Umbilical cord (tissue), 2 donors: ENCODE measurements around the gene FCGBP. TPM values are rescaled to one million over a fixed set of nuclear protein-coding genes. Genes with fewer than 3 reads are reported as not detected.
"Not testable (repeated sequence)": the region's sequence is repeated elsewhere in the genome, so short reads cannot be mapped to it uniquely, and the experiment has no call there.

Experiments
- DNase-seq: peaks from one replicate; pipeline ENCODE4 v3.0.0-alpha.2; 2015; ENCODE audit warnings: low spot score
- total RNA-seq: library from RNA; depleted of rRNA; stranded (reverse); fragments of >200 nt; gene quantifications from one replicate; pipeline ENCODE4 v1.2.3, GENCODE V29; 2014; ENCODE audit warnings: low replicate concordance; ENCODE audit not compliant: insufficient read depth

The FCGBP gene
- total RNA-seq, 1 donor from 2014 or later, result 175 TPM

DNA sequence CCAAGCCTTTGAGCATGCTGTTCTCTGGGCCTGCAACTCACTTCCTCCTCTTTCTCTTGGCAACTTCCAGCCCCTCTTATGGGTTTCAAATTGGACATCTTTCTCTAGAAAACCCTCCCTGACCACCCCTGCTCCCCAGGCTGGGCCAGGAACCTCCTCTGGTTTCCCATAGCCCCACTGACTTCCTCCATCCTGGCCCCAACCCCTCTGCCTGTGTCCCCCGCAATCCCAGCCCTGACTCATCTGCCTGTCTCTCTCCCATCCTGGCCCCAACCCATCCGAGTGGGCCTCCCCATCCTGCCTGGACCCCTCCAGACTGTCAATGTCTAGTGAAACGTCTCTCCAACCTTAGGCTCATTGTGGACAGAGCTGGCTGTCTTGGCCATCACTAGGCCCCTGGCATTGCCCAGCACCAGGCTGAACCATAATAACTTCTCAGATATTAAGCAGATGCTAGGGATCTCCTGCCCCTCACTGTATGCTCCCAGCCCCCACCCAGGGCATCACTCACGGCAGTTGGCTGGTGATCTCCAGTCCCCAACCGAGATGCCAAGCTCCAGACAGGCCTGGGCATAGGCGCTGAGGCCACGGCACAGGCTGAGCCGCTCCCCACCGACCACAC lies 16.8 kb downstream of the FCGBP start:
- no peak for DNase-seq

DNA sequence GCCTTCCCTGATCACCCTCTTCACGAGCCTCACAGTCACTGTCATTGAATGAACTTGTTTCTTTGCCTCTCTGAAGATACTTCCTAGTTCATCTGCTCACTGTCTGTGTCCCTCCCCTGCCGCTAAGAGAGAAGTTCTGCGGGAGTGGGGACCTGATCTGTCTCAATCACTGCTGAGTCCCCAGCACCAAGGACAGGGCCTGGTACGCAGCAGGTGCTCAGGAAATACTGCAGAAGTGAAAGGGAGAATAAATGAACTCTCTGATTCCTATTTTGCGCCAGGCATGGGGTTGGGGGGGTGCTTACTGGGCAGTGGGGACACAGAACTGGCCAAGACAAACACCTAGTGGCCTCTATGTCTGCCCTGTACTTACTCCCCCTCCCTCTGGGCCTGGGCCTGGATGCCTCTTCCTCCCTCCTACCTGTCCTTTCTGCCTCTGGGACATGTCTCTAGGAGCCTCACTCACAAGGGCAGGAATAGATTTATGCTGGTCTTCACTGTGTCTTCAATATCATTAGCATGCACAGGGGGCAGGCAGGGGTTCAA lies 17.5 kb downstream of the FCGBP start:
- no peak for DNase-seq

DNA sequence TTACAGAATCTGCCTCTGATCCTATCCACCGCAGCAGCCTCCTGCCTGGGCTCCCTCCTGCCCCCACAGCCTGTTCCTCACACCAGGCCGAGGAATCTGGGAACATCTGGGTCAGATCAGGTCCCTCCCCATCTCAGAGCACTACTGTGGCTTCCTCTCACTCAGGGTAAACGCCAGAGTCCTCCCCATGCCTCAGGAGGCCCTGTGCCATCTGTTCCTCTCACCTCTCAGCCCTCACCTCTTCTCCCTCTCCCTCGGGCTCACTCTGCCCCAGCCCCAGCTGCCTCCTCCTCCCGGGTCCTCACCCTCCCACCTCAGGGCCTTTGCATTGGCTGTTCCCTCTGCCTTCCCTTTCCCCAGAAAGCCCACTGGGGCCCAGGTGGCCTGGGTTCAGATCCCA lies 18.2 kb downstream of the FCGBP start:
- no peak for DNase-seq

DNA sequence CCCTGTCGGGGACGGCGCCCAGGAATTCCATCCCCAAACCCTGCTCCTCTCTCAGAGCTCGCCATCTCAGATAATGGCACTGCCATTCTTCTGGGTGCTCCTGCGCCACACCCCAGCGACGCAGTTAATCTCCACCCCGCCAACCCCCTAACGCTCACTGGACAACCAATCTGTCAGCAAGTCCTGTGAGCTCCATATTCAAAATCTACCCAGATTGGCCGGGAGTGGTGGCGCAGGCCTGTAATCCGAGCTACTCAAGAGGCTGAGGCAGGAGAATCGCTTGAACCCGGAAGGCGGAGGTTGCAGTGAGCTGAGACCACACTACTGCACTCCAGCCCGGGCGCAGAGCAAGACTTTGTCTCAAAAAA lies 18.6 kb downstream of the FCGBP start:
- no peak for DNase-seq

DNA sequence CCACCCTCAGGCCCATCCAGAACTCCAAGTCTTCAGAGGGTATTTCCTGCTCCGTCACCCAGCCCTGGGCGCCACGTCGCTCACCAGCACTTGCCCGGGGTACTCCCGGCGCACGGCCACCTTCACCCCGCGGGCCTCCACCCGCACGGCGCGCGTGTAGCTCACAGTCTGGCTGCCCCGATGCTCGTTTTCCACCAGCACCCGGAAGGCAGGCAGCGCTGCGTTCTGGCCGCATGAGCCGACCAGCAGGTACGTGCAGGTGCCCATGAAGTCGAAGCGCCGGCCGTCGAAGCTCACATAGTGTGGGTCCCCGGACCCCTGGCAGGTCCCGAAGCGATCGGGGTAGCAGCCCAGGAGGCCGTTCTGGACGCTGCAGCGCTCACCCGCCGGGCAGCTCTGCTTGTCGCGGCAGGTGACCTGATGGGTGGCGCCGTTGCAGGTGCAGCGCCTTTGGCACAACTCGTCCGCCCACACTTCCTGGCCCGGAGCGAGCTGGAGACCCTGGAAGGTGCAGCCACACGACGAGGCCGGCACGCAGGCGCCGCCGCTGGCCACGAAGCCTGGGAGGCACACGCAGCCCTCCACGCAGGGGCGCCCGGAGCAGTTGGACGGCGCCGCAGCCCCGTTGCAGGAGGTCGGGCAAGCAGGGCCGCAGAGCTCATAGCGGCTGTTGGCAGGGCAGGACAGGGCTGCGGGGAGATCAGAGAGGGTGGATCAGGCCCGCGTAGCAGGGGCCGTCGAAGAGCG lies 19.2 kb downstream of the FCGBP start:
- DNase-seq, result no peak

DNA sequence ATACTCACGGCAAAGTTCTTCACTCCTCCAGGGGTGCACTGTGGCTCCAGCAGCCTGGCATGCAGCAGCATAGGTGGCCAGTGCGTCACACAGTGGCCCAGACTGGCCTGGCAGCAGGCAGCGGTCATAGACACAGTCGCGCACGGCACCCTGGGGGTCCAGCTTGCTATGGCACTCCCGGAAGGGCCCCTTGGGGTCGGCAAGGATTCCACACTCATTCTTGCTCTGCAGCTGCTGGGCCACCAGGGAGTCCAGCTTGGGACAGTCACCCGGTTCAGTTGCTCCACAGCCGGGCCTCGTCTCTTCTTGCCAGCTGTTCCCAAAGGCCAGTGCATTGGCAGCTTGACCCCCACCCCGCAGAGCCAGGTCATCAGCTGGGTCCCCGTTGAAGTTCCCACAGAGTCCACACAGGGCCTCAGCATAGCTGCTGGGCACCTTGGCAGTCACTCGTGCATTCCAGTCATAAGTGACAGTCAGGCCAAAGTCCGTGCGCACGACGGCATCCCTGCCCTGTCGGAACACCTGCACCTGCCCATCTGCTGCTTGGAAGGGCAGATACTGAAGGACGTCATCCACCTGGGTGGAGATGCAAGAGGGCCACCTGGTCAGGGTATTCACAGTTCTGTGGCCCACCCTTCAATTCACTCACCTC lies 20.6 kb downstream of the FCGBP start:
- DNase-seq, result no peak

DNA sequence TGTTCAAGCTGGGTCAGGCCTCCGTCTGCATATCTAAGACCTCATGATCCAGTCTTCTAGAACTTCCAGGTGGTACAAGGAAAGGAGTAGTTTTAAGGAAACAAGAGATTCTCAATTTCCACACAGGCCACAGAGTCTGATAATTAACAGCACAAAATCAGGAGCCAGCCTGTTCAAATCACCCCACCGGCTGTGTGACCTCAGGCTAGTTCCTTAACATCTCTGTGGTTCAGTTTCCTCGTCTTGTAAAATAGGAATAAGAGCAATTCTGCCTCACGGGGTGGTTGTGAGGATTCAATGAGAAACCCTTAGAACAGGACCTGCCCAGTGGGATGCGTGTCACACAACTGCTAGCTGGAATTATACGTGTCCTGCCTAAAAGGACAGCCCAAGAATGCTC lies 25.6 kb downstream of the FCGBP start:
- DNase-seq, result no peak

DNA sequence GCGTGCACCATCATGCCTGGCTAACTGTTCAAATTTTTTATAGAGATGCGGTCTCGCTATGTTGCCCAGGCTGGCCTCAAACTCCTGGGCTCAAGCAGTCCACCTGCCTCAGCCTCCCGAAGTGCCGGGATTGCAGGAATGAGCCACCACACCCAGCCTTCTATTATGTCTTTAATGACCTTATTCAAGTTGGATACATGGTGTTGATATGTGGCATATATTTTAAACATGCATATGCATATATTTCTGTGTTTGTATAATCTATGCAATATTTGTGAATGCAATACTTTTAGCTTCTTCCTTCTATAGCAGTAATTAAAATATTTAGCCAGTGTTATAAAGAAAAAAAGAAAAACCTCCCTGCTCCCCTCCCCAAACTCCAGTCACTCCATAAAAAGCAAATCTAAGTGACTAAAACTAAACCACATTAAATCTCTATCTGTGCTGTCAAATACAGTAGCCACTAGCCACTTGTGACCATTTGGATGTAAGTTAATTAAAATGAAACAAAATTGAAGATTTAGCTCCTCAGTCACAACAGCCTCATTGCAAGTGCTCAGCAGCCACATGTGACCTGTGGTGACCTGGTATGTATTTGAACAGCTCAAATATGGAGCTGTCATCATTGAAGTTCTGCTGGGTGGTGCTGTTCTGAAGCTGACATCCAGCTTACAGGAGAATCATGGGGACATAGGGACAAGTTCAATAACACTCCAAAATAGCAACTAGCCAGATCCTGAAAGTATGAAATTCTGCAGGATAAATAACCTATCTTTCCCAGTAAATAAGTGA lies 27.4 kb downstream of the FCGBP start:
- DNase-seq, result no peak

DNA sequence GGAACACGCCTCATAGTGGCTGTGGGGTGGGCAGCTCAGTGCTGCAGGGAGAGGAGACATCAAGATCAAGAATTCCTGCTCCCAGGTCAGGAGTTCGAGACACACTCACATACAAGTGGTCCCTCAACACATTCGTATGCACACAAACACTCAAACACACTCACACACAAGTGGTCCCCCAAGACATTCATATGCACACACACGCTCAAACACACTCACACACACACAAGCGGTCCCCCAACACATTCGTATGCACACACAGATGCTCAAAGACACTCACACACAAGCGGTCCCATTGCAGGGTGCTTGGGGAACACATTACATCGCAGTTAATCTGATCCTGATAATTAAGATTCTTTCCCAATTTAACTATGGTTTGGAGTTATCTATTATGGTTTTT lies 28.2 kb downstream of the FCGBP start:
- no peak for DNase-seq

DNA sequence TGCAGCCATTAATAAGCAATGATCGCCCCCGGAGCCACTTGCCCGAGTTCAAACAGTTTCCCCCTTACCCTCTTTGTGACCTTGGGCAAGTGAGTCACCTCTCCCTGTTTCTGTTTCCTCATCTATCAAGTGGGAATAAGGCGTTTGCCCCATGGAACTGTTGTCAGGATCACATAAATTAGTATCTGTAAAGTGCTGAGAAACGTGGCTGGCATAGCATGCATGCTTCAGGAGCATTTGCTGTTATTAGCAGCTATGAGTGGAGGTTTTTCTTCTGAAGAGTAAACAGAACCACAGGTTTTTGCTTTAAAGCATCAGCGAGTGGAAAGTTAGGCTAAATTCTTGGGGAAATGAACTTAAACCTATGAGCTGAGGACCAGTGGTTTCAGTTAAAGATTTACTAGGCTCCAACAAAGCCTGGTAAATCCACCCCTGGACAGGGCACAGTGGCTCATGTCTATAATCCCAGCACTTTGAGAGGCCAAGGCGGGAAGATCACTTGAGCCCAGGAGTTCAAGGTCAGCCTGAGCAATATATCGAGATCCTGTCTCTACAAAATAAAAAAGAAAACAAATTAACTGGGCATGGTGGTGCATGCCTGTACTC lies 30.8 kb downstream of the FCGBP start:
- DNase-seq, result not testable (repeated sequence)

DNA sequence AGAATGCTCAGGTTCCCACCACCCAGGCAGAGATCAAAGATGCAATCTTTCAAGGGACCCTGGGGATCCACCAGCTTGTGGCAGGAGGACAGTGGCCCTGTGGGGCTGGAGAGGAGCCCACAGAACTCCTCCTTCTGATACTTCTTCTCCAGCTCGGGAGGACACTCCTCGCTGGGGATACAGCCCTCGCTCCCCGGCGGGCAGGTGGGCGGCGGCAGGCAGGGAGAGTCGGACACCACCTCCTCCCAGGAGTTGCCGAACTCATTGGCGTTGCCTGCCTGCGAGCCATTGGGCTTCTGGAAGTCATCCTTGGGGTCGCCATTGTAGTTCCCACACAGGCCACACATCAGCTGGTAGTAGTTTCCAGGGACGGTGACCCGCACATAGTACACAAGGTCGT lies 32.1 kb downstream of the FCGBP start:
- not testable (repeated sequence) for DNase-seq

DNA sequence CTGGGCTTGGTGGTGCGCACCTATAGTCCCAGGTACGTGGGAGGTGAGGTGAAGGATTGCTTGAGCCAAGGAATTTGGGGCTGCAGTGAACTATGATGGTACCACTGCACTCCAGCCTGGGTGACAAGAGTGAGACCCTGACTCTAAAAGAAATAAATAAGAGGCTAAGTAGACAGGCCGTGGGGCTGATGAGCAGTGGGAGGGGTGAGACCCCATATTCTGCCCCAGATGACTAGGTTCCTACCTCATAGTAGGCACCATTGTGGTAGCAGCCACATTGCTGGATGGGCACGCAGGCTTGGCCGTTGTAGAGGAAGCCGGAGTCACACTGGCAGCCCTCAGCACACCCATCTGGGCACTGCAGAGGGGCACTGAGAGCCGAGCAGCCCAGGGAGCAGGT lies 32.8 kb downstream of the FCGBP start:
- not testable (repeated sequence) for DNase-seq

DNA sequence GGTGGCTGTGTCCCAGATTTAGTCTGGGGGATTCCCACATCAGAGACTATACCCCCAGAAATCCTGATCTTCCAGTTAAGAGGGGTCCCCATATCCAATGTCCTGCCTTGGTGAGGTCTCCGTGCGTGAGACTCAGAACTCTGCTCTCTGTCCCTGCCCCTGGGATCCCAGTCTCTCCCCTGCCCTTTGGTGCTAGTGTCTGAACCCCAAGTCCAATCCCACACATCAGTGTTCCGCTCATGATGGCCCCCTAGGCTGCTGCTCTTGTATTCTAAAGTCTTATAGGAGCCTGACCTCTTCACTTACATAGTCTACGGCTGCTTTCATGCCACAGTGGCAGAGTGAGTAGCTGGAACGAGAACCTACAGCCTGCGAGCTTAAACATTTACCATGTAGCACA lies 35.6 kb downstream of the FCGBP start:
- not testable (repeated sequence) for DNase-seq

DNA sequence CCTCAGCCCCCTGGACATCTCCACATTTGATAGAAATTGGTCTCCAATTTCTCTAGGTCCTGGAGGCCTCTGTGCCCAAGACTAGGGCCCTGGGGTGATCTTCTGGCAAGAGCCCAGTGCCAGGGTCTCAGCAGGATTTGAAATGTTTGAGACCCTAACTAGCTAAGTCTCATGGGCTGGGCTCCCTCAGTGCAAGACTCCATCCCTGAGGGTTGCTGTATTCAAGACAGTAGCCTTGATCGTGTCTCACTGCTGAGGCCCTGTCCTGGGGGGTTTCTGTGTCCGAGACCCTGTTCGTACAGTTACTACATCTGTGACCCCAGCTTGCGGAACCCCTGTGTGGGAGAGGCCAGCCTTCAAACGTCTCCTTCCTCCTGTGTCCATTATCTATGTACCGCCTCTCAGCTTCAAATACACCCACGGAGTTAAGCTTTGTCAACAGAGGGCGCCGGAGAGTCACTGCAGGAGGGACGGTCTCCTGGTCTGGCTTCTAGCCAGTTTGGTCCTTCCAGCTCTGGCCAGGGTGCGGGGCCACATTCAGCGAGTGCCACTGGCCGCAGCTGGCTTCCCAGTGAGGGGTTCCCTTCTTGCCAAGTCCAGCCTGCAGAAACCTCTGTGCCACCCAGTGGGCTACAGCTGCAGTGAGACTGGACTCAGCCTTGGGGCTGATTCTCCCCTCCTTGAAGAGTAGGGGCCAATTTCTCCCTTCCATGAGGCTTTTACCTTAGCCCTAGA lies 36.8 kb downstream of the FCGBP start:
- DNase-seq, result not testable (repeated sequence)

DNA sequence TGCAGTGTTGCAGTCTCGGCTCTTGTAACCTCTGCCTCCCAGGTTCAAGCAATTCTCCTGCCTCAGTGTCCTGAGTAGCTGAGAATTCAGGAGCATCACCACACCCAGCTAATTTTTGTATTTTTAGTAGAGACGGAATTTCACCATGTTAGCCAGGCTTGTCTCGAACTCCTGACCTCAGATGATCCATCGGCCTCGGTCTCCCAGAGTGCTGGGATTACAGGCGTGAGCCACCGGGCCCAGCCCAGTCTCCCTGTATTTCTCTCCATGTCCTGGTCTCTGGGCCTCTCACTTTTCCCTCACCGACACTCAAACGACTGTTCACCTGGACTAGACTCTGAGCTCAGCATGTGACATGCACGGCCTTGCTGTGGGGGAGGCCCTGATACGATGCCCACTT lies 39.3 kb downstream of the FCGBP start:
- DNase-seq, result not testable (repeated sequence)

DNA sequence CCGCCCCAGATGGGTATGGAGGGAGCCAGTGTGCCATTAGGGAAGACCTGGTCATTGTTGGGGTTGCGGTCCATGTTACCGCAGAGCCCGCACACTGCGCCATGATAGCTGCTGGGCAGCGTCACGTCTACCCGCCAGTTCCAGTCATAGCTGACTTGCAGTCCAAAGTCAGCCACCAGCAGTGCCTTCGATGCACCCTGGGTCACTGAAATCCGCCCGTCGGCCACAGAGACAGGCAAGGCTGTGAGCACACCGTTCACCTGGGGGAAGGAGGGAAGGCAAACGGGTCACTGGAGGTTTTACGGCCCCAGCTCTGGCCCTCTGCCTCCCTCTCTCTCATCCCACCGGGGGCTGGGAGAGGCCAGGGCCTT lies 40.2 kb downstream of the FCGBP start:
- DNase-seq, result not testable (repeated sequence)

DNA sequence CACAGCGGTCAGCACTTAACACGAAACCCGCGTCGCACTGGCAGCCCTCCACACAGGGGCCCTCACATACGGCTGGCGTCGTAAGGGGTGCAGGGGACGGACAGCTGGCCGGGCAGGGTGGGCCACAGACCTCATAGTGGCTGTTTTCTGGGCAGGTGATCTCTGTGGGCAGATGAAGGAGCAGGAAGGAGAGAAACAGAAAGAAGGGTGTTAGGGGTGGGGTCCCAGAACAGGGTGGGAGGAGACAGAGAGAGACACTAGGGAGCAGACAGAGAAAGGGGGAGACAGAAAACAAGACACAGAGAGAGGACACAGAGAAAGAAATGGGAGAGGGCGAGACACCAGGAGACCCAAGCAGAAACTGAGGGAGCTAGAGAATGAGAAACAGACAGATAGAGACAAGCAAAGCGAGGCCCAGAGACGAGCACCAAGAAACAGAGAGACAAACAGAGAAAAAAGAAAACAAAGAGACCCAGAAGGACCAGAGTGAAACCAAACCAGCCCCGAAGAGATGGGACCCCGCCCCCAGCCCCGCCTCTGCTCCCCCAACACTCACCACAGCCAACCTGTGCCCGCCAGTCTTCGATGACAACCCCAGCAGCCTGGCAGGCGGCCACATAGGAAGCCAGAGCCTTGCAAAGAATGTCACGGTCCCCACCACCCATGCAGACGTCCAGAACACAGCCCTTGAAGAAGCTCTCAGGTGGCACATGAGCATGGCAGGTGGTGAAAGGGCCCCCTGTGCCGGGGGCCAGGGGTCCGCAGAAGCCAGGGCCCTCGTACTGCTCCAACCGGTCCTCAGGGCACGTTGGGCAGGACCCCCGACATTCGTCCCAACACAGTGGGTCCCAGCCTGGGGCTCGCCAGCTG lies 40.8 kb downstream of the FCGBP start:
- not testable (repeated sequence) for DNase-seq

DNA sequence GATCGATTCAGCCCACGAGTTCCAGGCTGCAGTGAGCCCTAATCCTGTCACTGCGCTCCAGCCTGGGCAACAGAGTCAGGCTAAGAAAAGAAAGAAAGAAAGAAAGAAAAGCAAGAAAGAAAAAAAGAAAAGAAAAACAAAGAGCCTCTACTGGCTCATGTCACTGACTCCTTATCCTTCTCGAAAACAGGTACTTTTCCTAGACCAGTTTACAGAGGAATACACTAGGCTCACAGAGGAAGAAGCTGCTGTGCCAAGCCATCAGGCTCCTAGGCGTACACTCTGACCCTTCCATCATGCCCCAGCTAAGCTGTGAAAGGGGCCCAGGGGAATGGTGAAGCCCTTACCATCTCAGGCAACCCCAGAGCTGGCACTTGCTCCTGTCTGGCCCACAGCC lies 41.9 kb downstream of the FCGBP start:
- not testable (repeated sequence) for DNase-seq

DNA sequence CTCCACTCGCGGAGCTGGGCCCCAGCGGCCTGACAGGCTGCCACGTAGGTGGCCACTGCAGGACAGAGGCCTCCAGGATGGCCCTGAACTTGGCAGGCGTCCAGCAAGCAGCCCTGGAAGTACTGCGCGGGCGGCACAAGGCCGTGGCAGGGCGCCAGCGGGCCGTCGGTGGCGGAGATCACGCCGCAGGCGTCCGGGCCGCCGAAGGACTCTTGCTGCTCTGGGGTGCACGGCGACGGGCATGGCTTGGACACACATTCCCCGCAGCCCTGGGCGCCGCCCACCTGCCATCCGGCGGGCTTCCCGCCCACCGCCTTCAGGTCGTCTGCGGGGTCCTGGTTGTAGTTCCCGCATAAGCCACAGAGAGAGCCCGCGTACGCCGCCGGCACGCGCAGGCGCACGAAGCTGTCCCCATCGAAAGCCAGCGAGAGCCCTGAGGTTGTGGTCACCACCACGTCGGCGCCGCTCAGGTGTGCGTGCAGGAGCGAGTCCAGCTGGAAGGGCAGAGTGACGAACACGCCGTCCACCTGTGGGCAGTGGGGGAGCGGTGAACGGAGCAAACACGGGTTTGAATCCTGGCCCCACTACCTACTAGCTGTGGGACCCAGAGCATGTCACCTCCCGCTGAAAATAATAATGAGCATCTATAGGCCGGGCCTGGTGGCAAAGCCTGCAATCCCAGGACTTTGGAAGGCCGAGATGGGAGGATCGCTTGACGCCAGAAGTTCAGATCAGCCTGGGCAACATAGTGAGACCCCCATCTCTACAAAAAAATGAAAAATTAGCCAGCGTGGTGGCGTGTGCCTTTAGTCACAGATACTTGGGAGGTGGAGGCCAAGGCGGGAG lies 42.6 kb downstream of the FCGBP start:
- DNase-seq, result not testable (repeated sequence)
